AG20443 (cell line): Measurements from ENCODE around the gene MORN4.
"Not testable (repeated sequence)": the region's sequence is repeated elsewhere in the genome, so short reads cannot be mapped to it uniquely, and the experiment has no call there.

Experiments
- DNase-seq: peaks from one replicate; pipeline ENCODE4 v3.0.0; 2012; ENCODE audit warnings: low spot score, mixed read lengths

Gene MORN4

DNA sequence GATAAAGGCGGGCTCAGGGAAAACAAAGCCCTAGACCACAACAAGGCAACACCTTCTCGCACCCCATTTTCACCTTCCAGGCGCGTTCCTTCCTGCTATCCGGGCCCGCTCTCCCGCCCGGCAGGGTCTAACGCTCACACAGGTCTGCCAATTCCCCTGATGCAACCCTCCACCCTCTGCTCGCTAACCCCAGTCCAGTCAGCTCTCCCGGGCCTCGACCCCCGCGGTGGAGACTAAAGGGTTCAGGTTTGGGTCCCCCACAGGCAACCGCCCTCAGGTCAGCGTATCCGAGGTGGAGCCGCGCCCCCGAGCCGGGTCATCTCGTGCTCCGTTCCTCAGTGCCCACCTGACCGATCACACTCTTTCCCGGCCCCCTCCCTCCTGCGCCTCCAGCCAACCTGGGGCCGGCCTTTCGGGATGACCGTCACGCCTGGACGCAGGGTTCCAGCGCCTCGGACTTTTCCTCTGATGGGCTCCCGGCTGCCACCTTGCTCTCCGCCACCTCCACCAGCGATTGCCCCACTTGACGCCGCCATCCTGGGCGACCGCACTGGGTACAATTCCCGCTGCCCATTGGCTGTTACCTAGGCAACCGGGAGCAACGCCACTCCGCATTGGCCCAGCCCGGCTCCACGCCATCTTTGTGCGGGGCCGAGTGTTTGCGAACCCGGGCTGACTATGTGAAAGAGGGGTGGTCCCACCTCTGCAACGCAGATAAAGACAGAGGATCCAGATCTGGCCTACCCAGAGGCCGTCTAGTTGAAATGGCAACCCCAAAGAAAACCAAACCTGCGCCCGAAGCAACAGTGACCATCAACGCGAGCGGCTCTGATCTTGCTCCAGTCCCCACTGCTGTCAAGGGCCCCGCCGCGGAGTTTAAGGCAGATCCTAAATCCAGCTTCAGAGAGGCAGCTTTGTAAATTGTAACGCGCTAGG lies at the start of gene MORN4:
Gene MORN4, minus strand, starts transcription at position 552 of the 936 bp plus-strand sequence. CDS start 13,847 bp downstream, outside the sequence.
- peak; percentile 97 for DNase-seq

DNA sequence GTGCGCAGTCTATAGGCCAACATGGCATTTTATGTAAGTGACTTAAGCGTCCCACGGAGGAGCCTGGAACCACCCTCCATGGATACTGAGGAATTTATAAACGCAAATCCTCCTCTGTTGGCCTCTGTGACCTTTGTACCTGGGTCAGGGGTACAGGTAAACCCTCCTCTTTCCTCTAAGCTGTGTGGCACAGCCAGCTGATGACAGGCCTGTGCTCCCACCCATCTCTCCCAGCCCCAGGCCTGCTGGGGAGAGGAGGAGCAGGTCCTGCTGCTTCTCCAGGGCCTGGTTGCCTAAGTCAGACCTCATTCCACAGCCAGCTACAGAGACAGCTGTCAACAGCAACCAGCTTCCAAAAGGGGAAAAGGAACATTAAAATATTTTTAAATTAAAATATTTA lies 48.7 kb upstream of the MORN4 start:
- DNase-seq: no peak

DNA sequence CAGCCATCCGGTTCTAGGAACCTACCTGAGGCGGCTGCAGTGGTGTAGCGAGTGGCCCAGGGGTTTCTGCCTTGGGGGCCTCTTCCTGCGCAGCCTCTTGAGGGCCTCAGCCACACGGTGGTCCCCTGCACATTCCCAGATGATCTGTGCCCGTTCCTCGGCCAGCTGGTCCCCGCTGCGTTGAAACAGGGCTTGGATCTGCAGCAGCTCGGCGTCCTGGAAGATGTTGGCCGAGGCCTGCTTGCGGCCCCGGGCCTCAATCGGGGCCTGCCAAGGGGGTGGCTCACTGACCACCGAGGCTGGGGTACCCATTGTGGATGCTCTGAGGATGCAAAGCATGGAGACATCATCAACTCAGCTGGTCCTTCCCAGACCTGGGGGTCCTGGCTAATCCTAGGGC lies 46.3 kb upstream of the MORN4 start:
- DNase-seq: no peak

DNA sequence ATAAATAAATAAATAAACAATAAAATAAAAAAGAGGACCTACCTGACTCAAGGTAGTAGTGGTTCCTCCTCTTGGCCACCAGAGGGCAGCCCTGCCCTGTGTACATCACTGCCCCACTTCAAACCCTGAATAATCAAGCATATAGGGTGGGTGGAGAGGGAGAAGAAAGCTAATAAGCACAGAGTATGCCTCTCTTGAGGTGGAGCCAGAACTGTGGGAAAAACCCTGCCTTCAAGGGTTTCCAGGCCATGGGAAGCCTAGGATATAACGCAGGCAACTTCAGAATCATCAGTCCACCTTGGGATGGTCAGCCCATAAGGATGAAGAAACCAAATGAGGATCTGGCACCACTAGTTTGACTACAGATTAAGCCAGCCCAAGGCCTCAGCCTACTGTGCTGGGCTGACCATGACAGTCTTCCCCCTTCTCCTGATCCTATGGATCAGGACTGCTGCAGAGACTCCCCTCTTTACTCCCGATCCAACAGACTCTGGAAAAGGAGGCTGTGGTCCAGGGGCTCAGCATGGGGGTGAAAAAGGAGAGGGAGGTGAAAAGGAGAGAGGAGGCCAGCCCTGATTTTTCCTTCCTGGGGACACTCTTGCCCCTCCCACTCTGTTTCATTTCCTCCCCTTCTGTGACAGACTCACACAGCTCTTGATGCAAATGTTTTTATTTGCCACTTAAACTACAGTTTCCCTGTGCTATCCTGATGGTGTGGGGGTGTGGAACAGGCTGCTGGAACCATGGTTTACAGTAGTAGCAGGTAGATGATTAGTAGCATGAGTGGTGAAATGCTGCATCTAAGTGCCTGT lies 43.7 kb upstream of the MORN4 start:
- DNase-seq: peak; percentile 74

DNA sequence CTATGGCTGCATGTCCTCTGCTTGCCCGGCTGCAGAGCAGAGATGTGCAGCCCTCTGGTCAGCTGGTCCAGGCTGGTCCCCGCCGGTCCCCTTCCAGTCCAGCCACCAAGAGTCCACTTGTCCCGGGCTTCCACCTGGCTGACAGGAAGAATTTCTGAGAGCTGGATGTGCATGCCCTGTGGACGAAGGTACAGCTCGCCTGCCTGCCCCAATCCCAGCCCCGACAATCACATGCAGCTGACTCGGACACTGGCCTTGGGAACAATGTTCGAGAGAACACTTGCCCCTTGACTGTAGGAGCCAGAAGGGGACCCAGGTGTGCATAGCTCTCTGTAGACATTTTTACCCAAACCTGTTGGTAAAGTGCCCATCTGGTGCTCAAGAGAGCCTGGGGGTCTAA lies 41.9 kb upstream of the MORN4 start:
- no peak for DNase-seq

DNA sequence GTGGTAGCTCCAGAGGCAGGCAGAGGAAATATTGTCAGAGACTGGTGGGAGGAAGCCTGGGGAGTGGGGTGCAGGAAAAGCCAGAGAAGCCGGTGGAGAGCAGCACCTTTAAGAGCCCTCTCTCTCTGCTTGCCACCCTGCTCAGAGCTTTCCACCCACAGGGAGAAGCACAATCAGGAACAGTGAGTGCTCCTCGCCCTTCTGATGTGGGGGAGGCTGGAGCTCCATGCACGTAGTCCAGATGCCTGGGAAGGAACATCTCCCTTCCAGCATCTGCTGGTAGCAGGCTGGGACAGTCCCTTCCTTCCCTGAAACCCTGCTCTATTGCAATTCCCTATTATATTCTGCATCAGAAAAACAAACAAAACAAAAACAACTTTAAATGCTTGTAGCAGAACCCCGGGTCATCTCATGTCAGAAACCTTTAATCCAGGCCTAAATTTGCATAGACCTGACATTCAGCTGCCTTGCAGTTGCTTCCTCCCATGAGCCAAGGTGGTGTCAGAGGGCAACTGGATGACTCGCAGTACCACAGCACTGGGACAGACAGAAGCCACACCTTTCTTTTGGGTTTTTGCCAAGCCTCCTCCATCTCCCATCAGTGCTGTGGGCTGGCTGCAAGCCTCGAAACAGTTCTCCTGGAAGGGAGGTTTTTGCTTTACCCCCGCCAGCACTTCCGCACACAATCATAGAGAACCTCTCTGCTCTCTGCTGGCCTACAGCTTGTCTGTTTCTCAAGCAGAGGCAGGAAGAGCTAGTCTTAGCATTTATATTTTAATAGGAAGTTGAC lies 40.6 kb upstream of the MORN4 start:
- DNase-seq: peak; percentile 39

DNA sequence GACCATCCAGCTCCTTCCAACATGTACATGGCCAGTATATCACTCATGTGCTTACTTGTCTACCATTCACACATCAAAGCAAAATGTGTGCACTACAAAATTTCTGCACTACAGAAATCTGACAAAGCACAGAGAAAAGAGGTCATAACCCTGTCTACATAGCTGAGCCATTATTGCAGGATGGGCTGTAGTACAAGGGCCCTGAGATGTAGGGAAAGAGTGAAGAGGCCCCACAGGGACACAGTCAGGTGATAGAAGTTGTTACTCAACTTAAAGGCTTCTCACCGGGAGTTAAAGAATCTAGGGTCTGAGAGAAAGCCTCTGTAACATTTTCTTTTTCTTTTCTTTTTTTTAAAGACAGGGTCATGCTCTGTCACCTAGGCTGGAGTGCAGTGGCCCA lies 36.3 kb upstream of the MORN4 start:
- no peak for DNase-seq

DNA sequence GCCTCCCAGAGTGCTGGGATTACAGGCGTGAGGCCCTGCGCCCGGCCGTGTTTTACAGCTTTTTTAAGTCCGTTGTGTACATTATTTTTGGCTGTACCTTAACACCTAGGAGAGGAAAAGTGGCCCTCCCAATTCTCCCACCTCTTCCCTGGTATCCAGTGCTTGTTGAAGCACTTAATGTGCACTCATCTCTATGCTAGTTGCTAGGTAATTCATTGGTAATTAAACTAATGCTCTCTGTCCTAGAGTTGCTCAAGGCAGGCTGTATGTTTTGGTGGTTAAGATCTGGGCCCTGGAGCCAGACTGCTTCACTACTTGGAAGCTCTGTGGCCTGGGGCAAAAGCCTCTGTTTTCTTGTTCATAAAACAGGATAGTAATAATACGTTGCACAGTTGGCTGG lies 34.2 kb upstream of the MORN4 start:
- no peak for DNase-seq

DNA sequence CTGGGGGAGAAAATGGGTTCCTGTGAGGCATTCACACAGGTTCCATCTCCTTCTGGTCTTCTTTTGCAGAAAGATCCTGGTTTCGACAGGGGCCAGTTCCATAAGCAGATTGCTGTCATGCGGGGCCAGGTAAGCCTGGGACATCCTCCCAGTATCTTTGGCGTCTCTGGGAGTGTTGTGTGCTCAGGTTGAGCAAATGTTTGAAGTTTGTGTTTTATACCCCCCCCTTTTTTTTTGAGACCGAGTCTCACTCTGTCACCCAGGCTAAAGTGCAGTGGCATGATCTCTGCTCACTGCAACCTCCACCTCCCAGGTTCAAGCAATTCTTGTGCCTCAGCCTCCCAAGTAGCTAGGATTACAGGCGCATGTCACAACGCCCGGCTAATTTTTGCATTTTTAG lies 33.7 kb upstream of the MORN4 start:
- no peak for DNase-seq

DNA sequence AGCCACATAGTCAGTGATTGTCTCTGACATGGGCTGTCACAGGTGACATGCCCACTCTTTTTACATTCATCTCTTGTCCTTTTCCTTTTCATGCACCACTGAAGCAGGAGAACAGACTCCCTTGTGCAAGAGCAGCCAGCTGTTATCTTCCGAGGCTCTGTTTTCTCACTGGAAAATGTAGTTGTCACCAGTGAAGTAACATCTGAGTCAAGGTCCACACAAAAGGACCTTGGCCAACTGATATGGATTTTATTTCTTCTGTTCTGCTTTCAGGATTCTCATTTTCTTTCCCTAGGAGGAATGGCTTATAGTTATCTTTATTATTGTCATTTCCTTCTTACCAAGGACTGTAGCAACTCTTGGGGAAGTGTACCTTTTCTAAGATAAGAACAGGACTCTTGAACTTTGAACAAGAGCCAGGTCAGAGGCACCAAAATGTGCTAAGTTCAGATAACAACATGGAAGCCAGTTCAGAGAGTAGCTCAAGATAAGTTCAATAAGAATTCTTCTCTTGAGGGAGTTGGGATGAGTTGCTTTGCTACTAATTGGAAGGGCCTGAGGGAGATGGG lies 31.1 kb upstream of the MORN4 start:
- no peak for DNase-seq

DNA sequence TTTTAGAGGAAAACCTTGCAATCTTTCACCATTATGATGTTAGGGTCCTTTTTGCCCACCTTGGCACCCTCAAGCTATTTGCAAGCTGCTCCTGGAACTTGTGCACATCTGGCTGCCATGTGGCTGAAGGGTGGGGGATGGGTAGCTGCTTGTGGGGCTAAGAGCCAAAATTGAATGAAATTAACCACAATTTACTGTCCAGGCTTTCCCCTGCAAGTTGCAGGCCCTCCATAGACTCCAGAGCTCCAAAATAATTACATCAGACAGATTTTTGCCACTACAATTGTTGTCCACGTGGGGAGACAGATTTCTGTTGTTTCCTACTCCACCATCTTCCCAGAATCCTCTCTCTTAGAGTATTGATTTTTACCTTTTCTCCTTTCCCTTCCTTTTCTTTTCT lies 26.3 kb upstream of the MORN4 start:
- peak; percentile 60 for DNase-seq

DNA sequence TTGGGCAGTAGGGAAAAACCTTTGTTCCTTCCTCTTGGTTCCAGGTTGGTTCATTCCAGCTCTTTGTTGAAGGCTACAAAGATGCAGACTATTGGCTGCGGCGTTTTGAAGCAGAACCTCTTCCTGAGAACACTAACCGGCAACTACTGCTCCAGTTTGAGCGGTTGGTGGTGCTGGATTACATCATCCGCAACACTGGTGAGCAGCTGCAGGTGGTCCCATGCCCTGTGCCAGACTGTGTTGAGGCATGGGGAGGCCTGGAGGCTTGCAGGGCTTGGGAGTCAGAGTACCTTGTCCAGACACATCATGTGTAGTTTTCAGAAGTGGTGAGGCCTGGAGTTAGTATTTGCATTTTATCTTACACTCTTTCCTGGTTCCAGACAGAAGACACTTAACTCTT lies 23.5 kb upstream of the MORN4 start:
- no peak for DNase-seq

DNA sequence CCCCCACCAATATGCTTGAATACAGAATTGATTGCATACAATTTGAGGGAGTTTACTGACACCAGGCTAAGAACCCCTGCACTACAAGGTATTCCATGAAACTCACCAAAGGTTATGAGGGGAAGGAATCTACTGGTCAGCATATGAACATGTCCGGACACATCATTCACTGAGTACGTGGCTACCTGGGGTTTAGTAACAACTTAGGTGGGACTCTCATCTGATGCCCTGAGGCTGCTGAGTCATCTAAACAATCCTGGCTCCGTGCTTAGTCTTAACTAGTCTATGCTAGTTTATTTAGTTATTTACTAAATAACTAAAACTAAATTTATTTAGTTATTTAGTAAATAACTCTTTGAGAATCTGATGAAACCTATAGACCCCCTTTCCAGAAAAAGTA lies 18.5 kb upstream of the MORN4 start:
- no peak for DNase-seq

DNA sequence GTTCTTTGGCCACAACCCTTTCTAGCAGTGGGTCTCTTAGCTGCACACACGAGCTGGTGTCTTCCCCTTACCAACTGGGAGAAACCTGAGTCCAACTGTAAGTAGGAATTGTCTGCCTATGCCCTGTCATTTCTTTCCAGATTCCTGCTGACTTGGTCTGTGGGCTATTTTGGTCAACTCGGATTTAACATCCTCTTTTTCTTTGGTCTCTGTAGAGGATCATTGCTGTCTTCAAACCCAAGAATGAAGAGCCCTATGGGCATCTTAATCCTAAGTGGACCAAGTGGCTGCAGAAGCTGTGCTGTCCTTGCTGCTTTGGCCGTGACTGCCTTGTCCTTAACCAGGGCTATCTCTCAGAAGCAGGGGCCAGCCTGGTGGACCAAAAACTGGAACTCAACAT lies 17.4 kb upstream of the MORN4 start:
- DNase-seq: no peak

DNA sequence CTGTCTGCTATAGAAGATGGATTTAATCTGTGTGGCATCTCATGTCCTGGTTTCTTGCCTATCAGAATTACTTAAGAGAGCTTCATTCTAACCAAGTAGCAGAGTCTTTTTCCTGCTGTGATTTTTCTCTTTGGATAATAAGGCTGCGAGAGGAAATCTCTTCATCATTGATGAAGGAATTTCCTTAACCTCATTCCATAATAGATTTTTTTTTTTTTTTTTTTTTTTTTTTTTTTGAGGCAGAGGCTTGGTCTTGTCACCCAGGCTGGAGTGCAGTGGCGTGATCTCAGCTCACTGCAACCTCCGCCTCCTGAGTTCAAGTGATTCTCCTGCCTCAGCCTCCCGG lies 16.1 kb upstream of the MORN4 start:
- not testable (repeated sequence) for DNase-seq

DNA sequence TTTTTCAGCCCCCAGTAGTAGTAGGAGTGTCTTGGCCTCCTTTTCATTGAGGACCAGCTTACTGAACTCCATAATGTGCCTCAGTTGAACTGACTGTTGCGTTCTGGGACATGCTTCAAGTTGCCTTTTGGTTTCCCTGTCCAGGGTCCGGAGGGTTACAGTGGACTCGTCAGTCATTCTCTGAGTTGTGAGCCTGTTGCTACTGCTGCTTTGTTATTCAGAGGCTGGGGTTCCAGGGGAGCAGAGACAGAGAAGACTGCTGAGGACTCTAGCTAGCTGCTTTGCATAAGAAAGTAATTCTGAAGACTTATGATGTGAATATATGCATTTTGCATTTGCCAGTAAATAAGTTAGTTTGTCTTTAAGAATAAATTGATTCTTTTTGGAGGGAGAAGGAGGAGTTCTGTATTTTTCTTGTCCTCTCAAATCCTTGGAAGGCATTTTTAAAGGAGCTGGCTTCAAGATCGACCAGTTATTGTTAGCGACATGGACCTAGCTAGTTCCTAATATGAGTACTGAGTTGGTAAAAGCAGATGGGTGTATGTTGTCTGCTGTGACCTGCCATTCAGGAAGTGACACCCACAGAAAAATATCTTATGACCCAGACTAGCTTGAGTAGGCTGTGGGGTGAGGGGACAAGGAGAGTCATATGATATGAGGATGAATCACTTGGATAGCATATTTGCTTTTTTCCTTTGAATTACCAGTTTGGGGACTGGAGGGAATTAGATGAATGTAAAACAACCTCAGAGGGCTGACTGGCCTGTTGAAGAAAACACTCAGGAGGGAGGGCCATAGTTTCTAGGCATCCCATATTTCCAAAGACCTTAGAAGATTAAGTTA lies 15.5 kb upstream of the MORN4 start:
- peak; percentile 85 for DNase-seq

DNA sequence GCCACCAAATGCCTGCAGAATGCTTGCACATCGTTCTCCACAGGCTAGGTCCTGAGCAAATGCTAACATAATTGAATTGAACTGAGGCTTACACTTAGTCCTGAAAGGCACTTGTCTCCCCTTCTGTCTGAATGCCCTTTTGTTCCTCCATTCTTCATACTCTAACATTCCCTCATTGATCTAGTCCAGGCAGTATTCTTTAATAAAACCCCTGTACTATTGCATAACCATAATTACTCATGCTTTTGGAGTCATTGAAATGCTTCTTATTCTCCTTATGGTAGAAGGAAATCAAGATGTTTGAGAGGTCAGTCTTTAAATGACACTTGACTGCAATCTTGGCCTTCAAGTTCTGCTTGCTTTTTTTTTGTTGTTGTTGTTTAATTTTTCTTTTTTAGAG lies 14.3 kb upstream of the MORN4 start:
- DNase-seq: peak; percentile 23

DNA sequence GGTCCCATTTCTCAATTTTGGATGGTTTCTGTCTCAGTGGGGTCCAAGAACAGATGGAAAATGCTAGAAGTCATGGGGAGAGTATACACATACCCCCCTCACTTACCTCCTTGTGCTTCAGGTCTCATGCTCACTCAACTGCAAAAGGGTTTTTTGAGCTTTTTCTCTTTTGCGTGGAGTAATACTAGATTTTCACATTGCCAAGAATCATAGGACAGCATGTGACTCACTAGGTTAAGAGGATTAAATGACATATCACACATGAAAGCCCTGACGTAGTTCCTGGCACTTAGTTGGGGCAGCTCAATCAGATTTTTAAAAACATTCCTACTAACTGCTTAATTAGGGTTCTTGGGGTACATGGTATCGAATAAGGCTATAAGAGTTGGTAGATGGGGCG lies 11.6 kb upstream of the MORN4 start:
- no peak for DNase-seq

DNA sequence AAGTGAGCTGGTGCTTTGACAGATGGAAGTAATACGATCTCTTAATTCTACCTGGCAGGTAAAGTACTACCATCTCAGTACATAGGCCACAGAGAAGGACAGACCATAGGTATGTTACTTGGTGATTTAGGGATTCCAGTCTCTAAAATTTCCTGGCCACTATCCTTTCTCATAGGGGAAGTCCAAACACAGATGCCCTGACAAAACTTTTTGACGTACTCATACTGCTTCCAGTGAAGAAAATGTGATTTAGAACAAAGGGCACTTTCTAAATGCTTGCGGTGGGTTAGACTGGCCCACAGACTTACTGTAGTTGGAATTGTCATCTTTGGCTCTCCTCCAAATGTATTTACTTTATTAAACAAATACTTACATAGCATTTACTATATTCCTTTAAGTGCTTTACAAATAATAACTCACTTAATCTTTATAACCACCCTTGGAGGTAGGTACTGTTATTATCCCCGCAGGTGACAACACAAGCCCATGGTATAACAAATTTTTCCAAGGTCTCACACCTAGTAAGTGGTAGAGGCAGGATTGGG lies 10.2 kb upstream of the MORN4 start:
- no peak for DNase-seq

DNA sequence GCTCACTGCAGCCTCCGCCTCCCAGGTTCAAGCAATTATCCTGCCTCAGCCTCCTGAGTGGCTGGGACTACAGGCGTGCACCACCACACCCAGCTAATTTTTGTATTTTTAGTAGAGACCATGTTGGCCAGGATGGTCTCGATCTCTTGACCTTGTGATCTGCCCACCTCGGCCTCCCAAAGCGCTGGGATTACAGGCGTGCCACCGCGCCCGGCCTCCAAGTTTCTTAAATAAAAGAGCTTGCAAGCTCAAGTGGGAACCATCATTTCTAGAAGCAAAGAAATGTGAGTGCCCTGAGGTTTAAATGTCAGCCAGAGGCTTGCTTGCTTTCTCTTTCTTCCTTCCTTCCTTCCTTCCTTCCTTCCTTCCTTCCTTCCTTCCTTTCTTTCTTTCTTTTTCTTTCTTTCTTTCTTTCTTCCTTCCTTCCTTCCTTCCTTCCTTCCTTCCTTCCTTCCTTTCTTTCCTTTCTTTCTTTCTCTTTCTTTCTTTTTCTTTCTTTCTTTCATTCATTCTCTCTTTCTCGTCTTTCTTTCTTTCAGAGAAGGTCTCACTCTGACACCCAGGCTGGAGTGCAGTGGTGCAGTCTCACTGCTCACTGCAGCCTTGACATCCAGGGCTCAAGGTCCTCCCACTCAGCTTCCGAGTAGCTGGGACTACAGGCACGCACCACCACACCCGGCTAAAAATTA lies 9.3 kb upstream of the MORN4 start:
- DNase-seq: not testable (repeated sequence)
